Body of pancreas (tissue), 4 donors: ENCODE results near the gene INTS15.
"Not testable (repeated sequence)": the region's sequence is repeated elsewhere in the genome, so short reads cannot be mapped to it uniquely, and the experiment has no call there.

Experiments used
- POLR2A ChIP-seq, 3 donors: fragments of 450-650 bp; IDR thresholded peaks; one replicate each; pipeline ENCODE4 v1.6.1; 2016; ENCODE audit warnings: antibody characterized with exemption in 3 of 3, mild to moderate bottlenecking in 2 of 3
- TF ChIP-seq, protein P1 (sequence below), 7 experiments: fragments of 450-650 bp in 4 of 7; fragments of 200-600 bp in 3 of 7; sonication (generic) in 3 of 7; IDR thresholded peaks; one replicate each; pipeline ENCODE4 v1.5.1; 2016 to 2019; ENCODE audit warnings: antibody characterized with exemption in 7 of 7

DNA sequence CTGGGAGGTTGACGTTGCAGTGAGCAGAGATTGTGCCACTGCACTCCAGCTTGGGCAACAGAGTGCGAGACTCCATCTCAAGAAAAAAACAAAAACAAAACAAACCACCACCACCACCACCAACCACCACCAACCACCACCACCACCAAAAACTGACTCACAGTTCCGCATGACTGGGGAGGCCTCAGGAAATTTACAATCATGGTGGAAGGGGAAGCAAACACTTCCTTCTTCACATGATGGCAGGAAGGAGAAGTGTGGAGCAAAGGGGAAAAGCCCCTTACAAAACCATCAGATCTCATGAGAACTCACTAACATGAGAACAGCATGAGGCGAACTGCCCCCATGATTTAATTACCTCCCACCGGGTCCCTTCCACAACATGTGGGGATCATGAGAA is 45.1 kb downstream of the INTS15 start:
- TF ChIP-seq, protein P1, sequence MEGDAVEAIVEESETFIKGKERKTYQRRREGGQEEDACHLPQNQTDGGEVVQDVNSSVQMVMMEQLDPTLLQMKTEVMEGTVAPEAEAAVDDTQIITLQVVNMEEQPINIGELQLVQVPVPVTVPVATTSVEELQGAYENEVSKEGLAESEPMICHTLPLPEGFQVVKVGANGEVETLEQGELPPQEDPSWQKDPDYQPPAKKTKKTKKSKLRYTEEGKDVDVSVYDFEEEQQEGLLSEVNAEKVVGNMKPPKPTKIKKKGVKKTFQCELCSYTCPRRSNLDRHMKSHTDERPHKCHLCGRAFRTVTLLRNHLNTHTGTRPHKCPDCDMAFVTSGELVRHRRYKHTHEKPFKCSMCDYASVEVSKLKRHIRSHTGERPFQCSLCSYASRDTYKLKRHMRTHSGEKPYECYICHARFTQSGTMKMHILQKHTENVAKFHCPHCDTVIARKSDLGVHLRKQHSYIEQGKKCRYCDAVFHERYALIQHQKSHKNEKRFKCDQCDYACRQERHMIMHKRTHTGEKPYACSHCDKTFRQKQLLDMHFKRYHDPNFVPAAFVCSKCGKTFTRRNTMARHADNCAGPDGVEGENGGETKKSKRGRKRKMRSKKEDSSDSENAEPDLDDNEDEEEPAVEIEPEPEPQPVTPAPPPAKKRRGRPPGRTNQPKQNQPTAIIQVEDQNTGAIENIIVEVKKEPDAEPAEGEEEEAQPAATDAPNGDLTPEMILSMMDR (IDR thresholded peaks at IDR 0.05) = not testable (repeated sequence)
- TF ChIP-seq POLR2A (IDR thresholded peaks at IDR 0.05) = not testable (repeated sequence)
